ENCODE measurements around the gene IMMP2L. TPM values are rescaled to one million over a fixed set of nuclear protein-coding genes. Genes with fewer than 3 reads are reported as not detected.

IMMP2L gene
- total and polyA plus RNA-seq, 4 donors, result 7.3 to 21.1 (median 12.4) TPM

DNA sequence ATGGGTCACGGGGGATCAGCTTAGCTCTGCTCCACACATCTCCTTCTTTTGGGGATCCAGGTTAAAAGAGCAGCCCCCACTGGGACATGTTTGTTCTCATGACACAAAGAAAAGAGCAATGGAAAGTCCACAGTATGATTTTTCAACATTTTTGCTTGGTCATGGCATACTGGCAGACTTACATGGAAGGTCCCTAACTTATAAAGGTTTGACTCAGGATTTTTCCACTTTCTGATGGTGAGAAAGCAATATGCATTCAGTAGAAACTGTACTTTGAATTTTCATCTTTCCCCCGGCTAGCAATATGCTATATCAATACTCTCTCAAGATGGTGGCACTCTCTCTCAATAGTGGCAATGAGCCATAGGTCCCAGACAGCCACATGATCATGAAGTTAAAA, 699.0 kb downstream of the IMMP2L start:
- no peak overlapping the region for H3K4me3 ChIP-seq (ENCODE audit: low read depth in 1 of 3, low read length in 3 of 3)
- DNase-seq (ENCODE audit: low spot score), result no peak
- H3K4me1 ChIP-seq (ENCODE audit: control insufficient read depth in 4 of 4, insufficient read depth in 4 of 4, low read length in 3 of 4), result no peaks in the 10 kb centered on the region
- H3K9ac ChIP-seq (ENCODE audit: low read depth in 1 of 2, low read length in 2 of 2), result no peak overlapping the region
- peaks cover 0 to 2% (median 0%) of the 10 kb centered on the region in 4 donors for H3K9me3 ChIP-seq (ENCODE audit: control insufficient read depth in 4 of 4, low read length in 3 of 4)
- no peak overlapping the region for H3K27ac ChIP-seq (ENCODE audit: low read depth in 1 of 2, low read length in 2 of 2)
- no peak for TF ChIP-seq FOXA1 (IDR thresholded peaks at IDR 0.05)
- no peak for TF ChIP-seq RAD21 (IDR thresholded peaks at IDR 0.05)
- TF ChIP-seq, protein P1, sequence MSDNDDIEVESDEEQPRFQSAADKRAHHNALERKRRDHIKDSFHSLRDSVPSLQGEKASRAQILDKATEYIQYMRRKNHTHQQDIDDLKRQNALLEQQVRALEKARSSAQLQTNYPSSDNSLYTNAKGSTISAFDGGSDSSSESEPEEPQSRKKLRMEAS (IDR thresholded peaks at IDR 0.05), result no peak
- TF ChIP-seq, protein P2, sequence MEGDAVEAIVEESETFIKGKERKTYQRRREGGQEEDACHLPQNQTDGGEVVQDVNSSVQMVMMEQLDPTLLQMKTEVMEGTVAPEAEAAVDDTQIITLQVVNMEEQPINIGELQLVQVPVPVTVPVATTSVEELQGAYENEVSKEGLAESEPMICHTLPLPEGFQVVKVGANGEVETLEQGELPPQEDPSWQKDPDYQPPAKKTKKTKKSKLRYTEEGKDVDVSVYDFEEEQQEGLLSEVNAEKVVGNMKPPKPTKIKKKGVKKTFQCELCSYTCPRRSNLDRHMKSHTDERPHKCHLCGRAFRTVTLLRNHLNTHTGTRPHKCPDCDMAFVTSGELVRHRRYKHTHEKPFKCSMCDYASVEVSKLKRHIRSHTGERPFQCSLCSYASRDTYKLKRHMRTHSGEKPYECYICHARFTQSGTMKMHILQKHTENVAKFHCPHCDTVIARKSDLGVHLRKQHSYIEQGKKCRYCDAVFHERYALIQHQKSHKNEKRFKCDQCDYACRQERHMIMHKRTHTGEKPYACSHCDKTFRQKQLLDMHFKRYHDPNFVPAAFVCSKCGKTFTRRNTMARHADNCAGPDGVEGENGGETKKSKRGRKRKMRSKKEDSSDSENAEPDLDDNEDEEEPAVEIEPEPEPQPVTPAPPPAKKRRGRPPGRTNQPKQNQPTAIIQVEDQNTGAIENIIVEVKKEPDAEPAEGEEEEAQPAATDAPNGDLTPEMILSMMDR (IDR thresholded peaks at IDR 0.05; ENCODE audit: low read depth, low read length, missing input control), result no peak
- TF ChIP-seq GABPA (IDR thresholded peaks at IDR 0.05 in 1 of 2, conservative IDR thresholded peaks at IDR 0.05 in 1 of 2), result no peak
- TF ChIP-seq, protein P3, sequence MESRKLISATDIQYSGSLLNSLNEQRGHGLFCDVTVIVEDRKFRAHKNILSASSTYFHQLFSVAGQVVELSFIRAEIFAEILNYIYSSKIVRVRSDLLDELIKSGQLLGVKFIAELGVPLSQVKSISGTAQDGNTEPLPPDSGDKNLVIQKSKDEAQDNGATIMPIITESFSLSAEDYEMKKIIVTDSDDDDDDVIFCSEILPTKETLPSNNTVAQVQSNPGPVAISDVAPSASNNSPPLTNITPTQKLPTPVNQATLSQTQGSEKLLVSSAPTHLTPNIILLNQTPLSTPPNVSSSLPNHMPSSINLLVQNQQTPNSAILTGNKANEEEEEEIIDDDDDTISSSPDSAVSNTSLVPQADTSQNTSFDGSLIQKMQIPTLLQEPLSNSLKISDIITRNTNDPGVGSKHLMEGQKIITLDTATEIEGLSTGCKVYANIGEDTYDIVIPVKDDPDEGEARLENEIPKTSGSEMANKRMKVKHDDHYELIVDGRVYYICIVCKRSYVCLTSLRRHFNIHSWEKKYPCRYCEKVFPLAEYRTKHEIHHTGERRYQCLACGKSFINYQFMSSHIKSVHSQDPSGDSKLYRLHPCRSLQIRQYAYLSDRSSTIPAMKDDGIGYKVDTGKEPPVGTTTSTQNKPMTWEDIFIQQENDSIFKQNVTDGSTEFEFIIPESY (IDR thresholded peaks at IDR 0.05), result no peak
- no peak for TF ChIP-seq FOXA2 (IDR thresholded peaks at IDR 0.05)
- H3K36me3 ChIP-seq (ENCODE audit: control insufficient read depth in 4 of 4, insufficient read depth in 3 of 4, low read depth in 1 of 4, low read length in 3 of 4), result peaks cover 0 to 2% (median 0%) of the 10 kb centered on the region in 4 donors
- WGBS, result over 99% methylated on average over 2 of the region's 2 CpGs
- no peaks in the 10 kb centered on the region for H3K27me3 ChIP-seq (ENCODE audit: control insufficient read depth in 4 of 4, insufficient read depth in 4 of 4, low read length in 3 of 4)

DNA sequence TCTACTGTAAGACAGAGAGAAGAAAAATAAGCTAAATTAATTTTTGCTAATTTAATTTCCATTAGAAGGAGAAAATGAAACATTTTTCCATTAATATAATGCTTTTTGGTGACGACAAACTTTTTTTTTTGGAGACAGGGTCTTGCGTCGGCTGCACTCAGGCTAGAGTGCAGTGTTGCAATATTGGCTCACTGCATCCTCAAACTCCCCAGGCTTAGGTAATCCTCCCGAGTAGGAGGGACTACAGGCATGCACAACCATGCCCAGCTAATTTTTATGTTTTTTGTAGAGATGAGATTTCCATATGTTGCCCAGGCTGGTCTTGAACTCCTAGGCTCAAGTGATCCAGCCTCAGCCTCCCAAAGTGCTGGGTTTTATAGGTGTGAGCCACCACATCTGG, 701.1 kb downstream of the IMMP2L start:
- Histone ChIP-seq H3K27me3 (ENCODE audit: control insufficient read depth in 4 of 4, insufficient read depth in 4 of 4, low read length in 3 of 4) (no peaks in the 10 kb centered on the region), H3K4me1 (ENCODE audit: control insufficient read depth in 4 of 4, insufficient read depth in 4 of 4, low read length in 3 of 4) (no peaks in the 10 kb centered on the region), H3K36me3 (ENCODE audit: control insufficient read depth in 4 of 4, insufficient read depth in 3 of 4, low read depth in 1 of 4, low read length in 3 of 4) (no peaks in the 10 kb centered on the region), H3K9ac (ENCODE audit: low read depth in 1 of 2, low read length in 2 of 2) (no peak overlapping the region), H3K4me3 (ENCODE audit: low read depth in 1 of 3, low read length in 3 of 3) (no peak overlapping the region), H3K27ac (ENCODE audit: low read depth in 1 of 2, low read length in 2 of 2) (no peak overlapping the region), H3K9me3 (ENCODE audit: control insufficient read depth in 4 of 4, low read length in 3 of 4) (no peaks in the 10 kb centered on the region)
- TF ChIP-seq HNF4A (conservative IDR thresholded peaks at IDR 0.05) (peak in 1 of 2 donors; percentile 6), RAD21 (IDR thresholded peaks at IDR 0.05) (no peak)
- DNase-seq (ENCODE audit: low spot score), result no peak
- 71% methylated on average over 4 of the region's 4 CpGs for WGBS

DNA sequence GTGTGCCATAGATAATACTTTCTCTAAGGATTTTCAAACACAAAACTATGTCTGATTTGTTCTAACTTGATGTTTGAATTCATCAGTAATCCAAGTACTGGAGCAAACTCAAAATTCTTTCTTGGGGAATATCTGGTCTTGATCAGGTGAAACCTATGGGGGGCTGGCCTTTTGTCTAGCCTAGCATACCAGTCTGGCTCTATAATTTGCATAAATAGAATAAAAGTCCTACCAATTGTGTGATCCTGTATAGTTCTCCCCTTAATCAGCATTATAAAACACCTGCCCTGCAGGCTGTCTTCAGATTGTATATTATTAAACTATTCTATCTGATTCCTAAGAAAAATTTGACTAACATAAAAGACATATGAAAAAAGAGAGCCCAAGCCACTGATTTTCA, 705.2 kb downstream of the IMMP2L start:
- no peaks in the 10 kb centered on the region for H3K36me3 ChIP-seq (ENCODE audit: control insufficient read depth in 4 of 4, insufficient read depth in 3 of 4, low read depth in 1 of 4, low read length in 3 of 4)

More for the DNA sequence above, 705.2 kb downstream of the IMMP2L start:
- Histone ChIP-seq H3K27ac (ENCODE audit: low read depth in 1 of 2, low read length in 2 of 2) (no peak overlapping the region), H3K9ac (ENCODE audit: low read depth in 1 of 2, low read length in 2 of 2) (no peak overlapping the region), H3K27me3 (ENCODE audit: control insufficient read depth in 4 of 4, insufficient read depth in 4 of 4, low read length in 3 of 4) (no peaks in the 10 kb centered on the region), H3K4me3 (ENCODE audit: low read depth in 1 of 3, low read length in 3 of 3) (no peak overlapping the region), H3K4me1 (ENCODE audit: control insufficient read depth in 4 of 4, insufficient read depth in 4 of 4, low read length in 3 of 4) (no peaks in the 10 kb centered on the region), H3K9me3 (ENCODE audit: control insufficient read depth in 4 of 4, low read length in 3 of 4) (no peaks in the 10 kb centered on the region)
- TF ChIP-seq, protein P4, sequence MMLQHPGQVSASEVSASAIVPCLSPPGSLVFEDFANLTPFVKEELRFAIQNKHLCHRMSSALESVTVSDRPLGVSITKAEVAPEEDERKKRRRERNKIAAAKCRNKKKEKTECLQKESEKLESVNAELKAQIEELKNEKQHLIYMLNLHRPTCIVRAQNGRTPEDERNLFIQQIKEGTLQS (IDR thresholded peaks at IDR 0.05), result no peak
- no peak for TF ChIP-seq EGR1 (IDR thresholded peaks at IDR 0.05; ENCODE audit: low read depth in 2 of 2)
- no peak for TF ChIP-seq RAD21 (IDR thresholded peaks at IDR 0.05)
- no peak for TF ChIP-seq NR2F2 (IDR thresholded peaks at IDR 0.05)
- TF ChIP-seq RXRA (IDR thresholded peaks at IDR 0.05), result no peak
- no peak for DNase-seq (ENCODE audit: low spot score)

Measured in liver (tissue), 9 donors.